H9 (cell line): ENCODE data around the gene WDR59. TPM values are rescaled to one million over a fixed set of nuclear protein-coding genes. Genes with fewer than 3 reads are reported as not detected.

ENCODE experiments used
- DNase-seq: peaks from one replicate; pipeline ENCODE4 v3.0.0-alpha.2; 2017
- H2AFZ ChIP-seq: one replicate; pipeline ENCODE4 v1.6.1; 2013; ENCODE audit warnings: mild to moderate bottlenecking, low read length, control low read depth, moderate library complexity
- H2AK5ac ChIP-seq: 2 replicates; pipeline ENCODE4 v1.6.1; 2013; ENCODE audit warnings: low read length, control low read depth, mixed read lengths; ENCODE audit not compliant: insufficient read length
- H2BK120ac ChIP-seq: one replicate; pipeline ENCODE4 v1.6.1; 2013; ENCODE audit warnings: low read depth, mild to moderate bottlenecking, low read length, control low read depth, inconsistent platforms; ENCODE audit not compliant: poor library complexity, severe bottlenecking
- H2BK12ac ChIP-seq: 2 replicates; pipeline ENCODE4 v1.6.1; 2013; ENCODE audit warnings: low read length, control low read depth, mixed read lengths, low read depth; ENCODE audit not compliant: insufficient read length
- H2BK15ac ChIP-seq: 2 replicates; pipeline ENCODE4 v1.6.1; 2013; ENCODE audit warnings: low read depth, low read length, control low read depth
- H2BK20ac ChIP-seq: one replicate; pipeline ENCODE4 v1.6.1; 2013; ENCODE audit warnings: low read depth, mild to moderate bottlenecking, low read length, control low read depth, inconsistent platforms; ENCODE audit not compliant: poor library complexity, severe bottlenecking
- H2BK5ac ChIP-seq: 2 replicates; pipeline ENCODE4 v1.6.1; 2013; ENCODE audit warnings: low read length, control low read depth, mixed read lengths; ENCODE audit not compliant: insufficient read length
- H3K14ac ChIP-seq: 2 replicates; pipeline ENCODE4 v1.6.1; 2013; ENCODE audit warnings: low read length, control low read depth; ENCODE audit not compliant: insufficient read depth
- H3K18ac ChIP-seq: 2 replicates; pipeline ENCODE4 v1.6.1; 2013; ENCODE audit warnings: low read depth, mild to moderate bottlenecking, mixed read lengths, low read length, control low read depth; ENCODE audit not compliant: insufficient read length
- H3K23ac ChIP-seq: 2 replicates; pipeline ENCODE4 v1.6.1; 2013; ENCODE audit warnings: low read length, control low read depth, mixed read lengths, low read depth; ENCODE audit not compliant: insufficient read length
- H3K23me2 ChIP-seq: 2 replicates; pipeline ENCODE4 v1.6.1; 2013; ENCODE audit warnings: low read depth, mild to moderate bottlenecking, mixed read lengths, low read length, control low read depth; ENCODE audit not compliant: insufficient read length, poor library complexity, severe bottlenecking
- H3K27ac ChIP-seq: 2 replicates; pipeline ENCODE4 v1.5.1; 2013; ENCODE audit warnings: low read length, control low read depth, mixed read lengths, low read depth; ENCODE audit not compliant: insufficient read length
- H3K27me3 ChIP-seq: 2 replicates; pipeline ENCODE4 v1.6.1; 2013; ENCODE audit warnings: low read length, control low read depth, inconsistent platforms; ENCODE audit not compliant: insufficient read depth
- H3K4ac ChIP-seq: 2 replicates; pipeline ENCODE4 v1.6.1; 2013; ENCODE audit warnings: low read depth, mild to moderate bottlenecking, control low read depth, inconsistent platforms, low read length, moderate library complexity
- H3K4me1 ChIP-seq: 2 replicates; pipeline ENCODE4 v1.6.1; 2013; ENCODE audit warnings: low read length, control low read depth, inconsistent platforms; ENCODE audit not compliant: insufficient read depth
- H3K4me2 ChIP-seq: 2 replicates; pipeline ENCODE4 v1.6.1; 2013; ENCODE audit warnings: low read length, control low read depth, mixed read lengths; ENCODE audit not compliant: insufficient read length, insufficient read depth
- H3K56ac ChIP-seq: 2 replicates; pipeline ENCODE4 v1.6.1; 2013; ENCODE audit warnings: low read depth, mild to moderate bottlenecking, mixed read lengths, low read length, control low read depth; ENCODE audit not compliant: insufficient read length
- H3K79me1 ChIP-seq: 2 replicates; pipeline ENCODE4 v1.6.1; 2013; ENCODE audit warnings: low read depth, mild to moderate bottlenecking, moderate library complexity, low read length, control low read depth, inconsistent platforms; ENCODE audit not compliant: insufficient read depth, poor library complexity, severe bottlenecking
- H3K79me2 ChIP-seq: 2 replicates; pipeline ENCODE4 v1.6.1; 2013; ENCODE audit warnings: low read length, control low read depth, inconsistent platforms; ENCODE audit not compliant: insufficient read depth
- H3K9ac ChIP-seq: 2 replicates; pipeline ENCODE4 v1.6.1; 2013; ENCODE audit warnings: low read length, control low read depth, mixed read lengths; ENCODE audit not compliant: insufficient read length; ENCODE audit errors: extremely low read depth
- H3K9me3 ChIP-seq: one replicate; pipeline ENCODE4 v1.6.1; 2013; ENCODE audit warnings: low read depth, low read length, inconsistent platforms; ENCODE audit not compliant: control insufficient read depth
- H3T11ph ChIP-seq: one replicate; pipeline ENCODE4 v1.6.1; 2013; ENCODE audit warnings: mild to moderate bottlenecking, low read length, control low read depth, inconsistent platforms
- H4K20me1 ChIP-seq: one replicate; pipeline ENCODE4 v1.6.1; 2013; ENCODE audit not compliant: control insufficient read depth, insufficient read length, insufficient read depth
- H4K5ac ChIP-seq: 2 replicates; pipeline ENCODE4 v1.6.1; 2013; ENCODE audit warnings: low read depth, mild to moderate bottlenecking, mixed read lengths, low read length, control low read depth; ENCODE audit not compliant: insufficient read length
- H4K8ac ChIP-seq: replicated peaks from 2 replicates; pipeline ENCODE4 v1.6.1; 2013; ENCODE audit warnings: low read length, control low read depth, mixed read lengths, low read depth; ENCODE audit not compliant: insufficient read length
- H4K91ac ChIP-seq: 2 replicates; pipeline ENCODE4 v1.6.1; 2013; ENCODE audit warnings: low read depth, mild to moderate bottlenecking, moderate library complexity, mixed read lengths, low read length, control low read depth; ENCODE audit not compliant: insufficient read length
- H3K27ac Mint-ChIP-seq, 3 experiments: 2 replicates in 2 of 3; 3 replicates in 1 of 3; pipeline ENCODE4 v1.8.0; 2020 to 2021; ENCODE audit warnings: mixed read lengths in 3 of 3, mild to moderate bottlenecking in 1 of 3, moderate library complexity in 1 of 3
- H3K27me3 Mint-ChIP-seq: 2 replicates; pipeline ENCODE4 v1.8.0; 2021; ENCODE audit warnings: low read depth, mild to moderate bottlenecking, moderate library complexity, mixed read lengths
- H3K36me3 Mint-ChIP-seq, 3 experiments: 2 replicates in 2 of 3; 3 replicates in 1 of 3; pipeline ENCODE4 v1.8.0; 2020 to 2021; ENCODE audit warnings: low read depth in 3 of 3, mixed read lengths in 3 of 3; ENCODE audit not compliant: insufficient read depth in 1 of 3
- H3K4me1 Mint-ChIP-seq, 2 experiments: 2 replicates each; pipeline ENCODE4 v1.8.0; 2020; ENCODE audit warnings: mixed read lengths in 2 of 2
- H3K4me3 Mint-ChIP-seq, 2 experiments: 2 replicates in 1 of 2; 3 replicates in 1 of 2; pipeline ENCODE4 v1.8.0; 2020 to 2021; ENCODE audit warnings: mild to moderate bottlenecking in 2 of 2, mixed read lengths in 2 of 2, moderate library complexity in 1 of 2
- H3K9me3 Mint-ChIP-seq, 2 experiments: 2 replicates in 1 of 2; 3 replicates in 1 of 2; pipeline ENCODE4 v1.8.0; 2020; ENCODE audit warnings: mild to moderate bottlenecking in 2 of 2, mixed read lengths in 2 of 2, moderate library complexity in 1 of 2
- CTCF ChIP-seq: fragments of 200-600 bp; sonication (generic); conservative IDR thresholded peaks from 3 replicates; pipeline ENCODE4 v1.8.0; 2021; ENCODE audit warnings: antibody characterized with exemption, mild to moderate bottlenecking
- WGBS: extraction: QIAGEN DNeasy Blood & Tissue Kit; methylation state at CpG from one replicate; pipeline ENCODE4 v1.1.7; 2013; ENCODE audit warnings: missing lambda C conversion rate, low lambda C conversion rate, mixed read lengths; ENCODE audit not compliant: insufficient read length; ENCODE audit errors: extremely low coverage; 5-methylcytosine and 5-hydroxymethylcytosine counted together
- total RNA-seq: library from RNA; stranded (reverse); gene quantifications from 2 replicates; pipeline ENCODE4 v1.2.1, GENCODE V29; 2021

The WDR59 gene
- total RNA-seq, 1 experiment from 2014 or later: 97.5 TPM

DNA sequence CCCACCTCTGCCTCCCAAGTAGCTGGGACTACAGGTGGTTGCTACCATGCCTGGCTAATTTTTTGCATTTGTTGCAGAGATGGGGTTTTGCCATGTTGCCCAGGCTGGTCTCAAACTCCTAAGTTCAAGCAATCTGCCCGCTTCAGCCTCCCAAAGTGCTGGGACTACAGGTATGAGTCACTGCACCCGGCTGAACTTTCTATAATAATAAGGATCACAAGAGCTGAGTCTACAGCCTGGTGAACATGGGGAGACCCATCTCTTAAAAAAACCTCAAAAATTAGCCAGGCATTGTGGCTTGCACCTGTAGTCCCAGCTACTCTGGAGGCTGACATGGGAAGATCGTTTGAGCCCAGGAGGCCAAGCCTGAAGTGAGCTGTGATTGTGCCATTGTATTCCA lies 53.5 kb downstream of the WDR59 start:
- Mint-ChIP-seq H3K36me3 (peaks cover 8 to 58% (median 31%) of the 10 kb centered on the region in 3 experiments; a peak in 6 of 7 replicates), H3K27me3 (no peaks in the 10 kb centered on the region), H3K4me3 (no peak overlapping the region), H3K9me3 (no peaks in the 10 kb centered on the region), H3K4me1 (no peaks in the 10 kb centered on the region), H3K27ac (no peak overlapping the region)
- Histone ChIP-seq H3K79me2 (no peaks in the 10 kb centered on the region), H2BK120ac (no peak overlapping the region), H3K9ac (no peak overlapping the region), H3K23ac (no peak overlapping the region), H3K56ac (no peak overlapping the region), H3T11ph (no peak overlapping the region), H3K23me2 (no peaks in the 10 kb centered on the region), H2BK12ac (no peak overlapping the region), H3K27me3 (no peaks in the 10 kb centered on the region), H4K8ac (no peak overlapping the region), H3K79me1 (no peaks in the 10 kb centered on the region), H3K4me1 (no peaks in the 10 kb centered on the region), H2BK5ac (no peak overlapping the region), H3K4ac (no peak overlapping the region), H3K4me2 (no peak overlapping the region), H4K91ac (no peak overlapping the region), H3K14ac (no peak overlapping the region), H3K18ac (no peak overlapping the region), H3K9me3 (no peaks in the 10 kb centered on the region), H2AK5ac (no peak overlapping the region), H2BK20ac (no peak overlapping the region), H3K27ac (no peak overlapping the region), H4K20me1 (no peaks in the 10 kb centered on the region), H2BK15ac (no peak overlapping the region), H4K5ac (no peak overlapping the region), H2AFZ (no peak overlapping the region)
- DNase-seq: no peak
- WGBS: no CpG with 5 or more reads among the region's 3 CpGs
- no peak for TF ChIP-seq CTCF
